ENCODE results near the gene TCF7L2. TPM values are rescaled to one million over a fixed set of nuclear protein-coding genes. Genes with fewer than 3 reads are reported as not detected.

TCF7L2 gene
- total RNA-seq, 1 experiment from 2014 or later: 14.8 TPM

DNA sequence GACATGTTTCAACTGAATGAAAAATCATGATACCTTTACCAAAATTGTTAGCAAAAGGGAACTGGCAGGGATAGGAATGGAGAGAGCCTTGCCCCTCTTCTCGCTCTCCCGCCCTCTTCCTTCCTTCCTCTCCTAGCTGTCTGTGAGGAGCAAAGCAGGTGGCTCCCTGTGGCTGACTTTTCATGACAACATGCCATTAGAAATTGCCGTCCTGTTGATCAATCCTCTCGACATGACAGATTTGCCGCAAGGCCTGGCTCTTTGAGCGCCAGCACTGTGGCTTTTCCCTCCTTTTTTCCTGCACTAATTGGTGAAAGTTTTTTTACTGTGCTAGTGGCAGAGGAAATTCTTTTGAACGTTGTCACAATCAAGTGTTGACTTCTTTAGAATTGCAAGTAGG lies 171.1 kb downstream of the TCF7L2 start:
- ChIA-PET CTCF (no interaction called here), POLR2A (ENCODE audit: unreplicated experiment) (no interaction called here)
- Histone ChIP-seq H3K9me2 (ENCODE audit: insufficient read depth) (no peaks in the 10 kb centered on the region), H3K4me3 (no peak overlapping the region), H3K9me3 (ENCODE audit: insufficient read depth, low read depth) (no peaks in the 10 kb centered on the region), H3K4me2 (no peak overlapping the region), H3K27me3 (ENCODE audit: insufficient read depth, low read depth) (no peaks in the 10 kb centered on the region), H3K36me3 (ENCODE audit: low read depth) (no peaks in the 10 kb centered on the region), H4K20me1 (ENCODE audit: insufficient read depth) (no peaks in the 10 kb centered on the region), H3K27ac (no peak overlapping the region), H2AFZ (no peak overlapping the region), H3K4me1 (replicated peaks; ENCODE audit: insufficient read depth) (0 out of 2 replicates have a peak, but pooled peaks cover 9% of the 10 kb centered on the region), H3F3A (ENCODE audit: insufficient read depth, low read depth) (no peaks in the 10 kb centered on the region), H3K79me2 (ENCODE audit: low read depth) (no peaks in the 10 kb centered on the region)
- TF ChIP-seq, protein P1, sequence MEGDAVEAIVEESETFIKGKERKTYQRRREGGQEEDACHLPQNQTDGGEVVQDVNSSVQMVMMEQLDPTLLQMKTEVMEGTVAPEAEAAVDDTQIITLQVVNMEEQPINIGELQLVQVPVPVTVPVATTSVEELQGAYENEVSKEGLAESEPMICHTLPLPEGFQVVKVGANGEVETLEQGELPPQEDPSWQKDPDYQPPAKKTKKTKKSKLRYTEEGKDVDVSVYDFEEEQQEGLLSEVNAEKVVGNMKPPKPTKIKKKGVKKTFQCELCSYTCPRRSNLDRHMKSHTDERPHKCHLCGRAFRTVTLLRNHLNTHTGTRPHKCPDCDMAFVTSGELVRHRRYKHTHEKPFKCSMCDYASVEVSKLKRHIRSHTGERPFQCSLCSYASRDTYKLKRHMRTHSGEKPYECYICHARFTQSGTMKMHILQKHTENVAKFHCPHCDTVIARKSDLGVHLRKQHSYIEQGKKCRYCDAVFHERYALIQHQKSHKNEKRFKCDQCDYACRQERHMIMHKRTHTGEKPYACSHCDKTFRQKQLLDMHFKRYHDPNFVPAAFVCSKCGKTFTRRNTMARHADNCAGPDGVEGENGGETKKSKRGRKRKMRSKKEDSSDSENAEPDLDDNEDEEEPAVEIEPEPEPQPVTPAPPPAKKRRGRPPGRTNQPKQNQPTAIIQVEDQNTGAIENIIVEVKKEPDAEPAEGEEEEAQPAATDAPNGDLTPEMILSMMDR (conservative IDR thresholded peaks at IDR 0.05): no peak
- no peak for TF ChIP-seq EZH2 (IDR thresholded peaks at IDR 0.05; ENCODE audit: low read depth)
- no peak for DNase-seq
- intact Hi-C loops (cut with micrococcal nuclease; ENCODE audit: unreplicated experiment): loop anchor here (10.0 kb wide), 1 partner anchor 436 kb away; no protein-coding TSS in a partner anchor
- BruUV-seq (replicated peaks): no TSS peak

DNA sequence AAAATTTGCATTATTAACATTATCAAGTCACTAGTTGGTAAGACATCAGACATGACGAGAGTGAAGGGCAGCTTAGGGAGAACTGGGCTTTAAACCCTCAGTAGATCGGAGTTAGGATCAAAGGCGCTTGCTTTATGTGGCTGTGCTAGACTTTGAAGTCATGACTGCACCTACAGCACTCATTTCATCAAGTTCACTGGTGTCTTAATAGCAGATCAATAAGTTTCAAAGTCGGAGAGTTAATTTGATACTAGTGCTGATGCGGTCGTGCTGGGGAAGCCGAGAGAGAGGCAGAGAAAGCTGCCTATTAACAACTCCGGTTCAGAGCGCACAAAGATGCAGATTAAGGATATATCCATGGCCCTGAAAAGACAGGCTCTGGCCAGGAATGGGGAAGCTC lies 172.9 kb downstream of the TCF7L2 start:
- H3K36me3 ChIP-seq (ENCODE audit: low read depth): no peaks in the 10 kb centered on the region
- H3K79me2 ChIP-seq (ENCODE audit: low read depth): no peaks in the 10 kb centered on the region
- 0 out of 2 replicates have a peak, but pooled peaks cover 11% of the 10 kb centered on the region for H3K4me1 ChIP-seq (replicated peaks; ENCODE audit: insufficient read depth)
- no peak overlapping the region for H3K4me2 ChIP-seq
- intact Hi-C loops (cut with micrococcal nuclease; ENCODE audit: unreplicated experiment): loop anchor here (10.0 kb wide), 1 partner anchor 438 kb away; no protein-coding TSS in a partner anchor
- no peaks in the 10 kb centered on the region for H3K9me2 ChIP-seq (ENCODE audit: insufficient read depth)
- TF ChIP-seq, protein P1 (conservative IDR thresholded peaks at IDR 0.05): no peak
- TF ChIP-seq EZH2 (IDR thresholded peaks at IDR 0.05; ENCODE audit: low read depth): no peak
- no peak for DNase-seq
- no peaks in the 10 kb centered on the region for H4K20me1 ChIP-seq (ENCODE audit: insufficient read depth)
- H3K27ac ChIP-seq: no peak overlapping the region
- no peak overlapping the region for H3K4me3 ChIP-seq
- no peaks in the 10 kb centered on the region for H3K27me3 ChIP-seq (ENCODE audit: insufficient read depth, low read depth)
- H2AFZ ChIP-seq: no peak overlapping the region
- no peaks in the 10 kb centered on the region for H3F3A ChIP-seq (ENCODE audit: insufficient read depth, low read depth)
- CTCF ChIA-PET: no interaction called here
- no peaks in the 10 kb centered on the region for H3K9me3 ChIP-seq (ENCODE audit: insufficient read depth, low read depth)
- BruUV-seq (replicated peaks): no TSS peak
- POLR2A ChIA-PET (ENCODE audit: unreplicated experiment): no interaction called here

DNA sequence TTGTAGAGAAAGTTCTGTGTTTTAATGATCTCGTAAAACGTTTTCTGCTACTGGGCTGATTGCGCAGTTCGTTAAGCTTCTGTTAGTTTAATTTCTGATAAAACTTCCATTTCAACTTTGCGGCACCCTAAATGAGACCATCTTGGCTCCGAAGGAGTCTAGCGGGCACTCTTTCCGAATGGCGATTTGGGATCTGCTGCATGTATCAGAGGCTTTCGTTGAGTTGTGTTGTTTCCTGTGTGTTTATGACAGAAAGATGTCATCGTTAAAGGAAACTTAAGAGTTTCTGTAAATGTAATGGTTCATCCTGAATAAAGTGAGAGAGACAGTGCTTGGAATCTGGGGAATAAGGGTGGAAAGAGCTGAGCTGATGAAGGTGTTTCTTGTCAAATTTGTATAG lies 174.7 kb downstream of the TCF7L2 start:
- Histone ChIP-seq H2AFZ (no peak overlapping the region), H3K36me3 (ENCODE audit: low read depth) (no peaks in the 10 kb centered on the region), H3K79me2 (ENCODE audit: low read depth) (no peaks in the 10 kb centered on the region), H3K4me3 (no peak overlapping the region), H3K4me1 (replicated peaks; ENCODE audit: insufficient read depth) (0 out of 2 replicates have a peak, but pooled peaks cover 11% of the 10 kb centered on the region), H3F3A (ENCODE audit: insufficient read depth, low read depth) (no peaks in the 10 kb centered on the region), H3K27me3 (ENCODE audit: insufficient read depth, low read depth) (no peaks in the 10 kb centered on the region), H3K9me2 (ENCODE audit: insufficient read depth) (no peaks in the 10 kb centered on the region), H3K4me2 (no peak overlapping the region), H3K9me3 (ENCODE audit: insufficient read depth, low read depth) (no peaks in the 10 kb centered on the region), H3K27ac (no peak overlapping the region), H4K20me1 (ENCODE audit: insufficient read depth) (no peaks in the 10 kb centered on the region)
- BruUV-seq (replicated peaks): no TSS peak
- ChIA-PET POLR2A (ENCODE audit: unreplicated experiment) (no interaction called here), CTCF (no interaction called here)
- TF ChIP-seq, protein P1 (conservative IDR thresholded peaks at IDR 0.05): no peak
- TF ChIP-seq EZH2 (IDR thresholded peaks at IDR 0.05; ENCODE audit: low read depth): no peak
- no peak for DNase-seq
- intact Hi-C loops (cut with micrococcal nuclease; ENCODE audit: unreplicated experiment): loop anchor here (5.0 to 10.0 kb wide), 3 partner anchors 312 to 647 kb away; no protein-coding TSS in a partner anchor
